ENCODE results near the gene GIMAP6. TPM values are rescaled to one million over a fixed set of nuclear protein-coding genes. Genes with fewer than 3 reads are reported as not detected.
"Not testable (repeated sequence)": the region's sequence is repeated elsewhere in the genome, so short reads cannot be mapped to it uniquely, and the experiment has no call there.

GIMAP6 gene
- total RNA-seq, 1 experiment from 2014 or later = not detected

- BruUV-seq (replicated peaks) = no TSS peak
- Mint-ChIP-seq H3K4me3 (ENCODE audit: unreplicated experiment) (no peak overlapping the region), H3K4me1 (ENCODE audit: insufficient read depth, unreplicated experiment) (no peaks in the 10 kb centered on the region), H3K27ac (ENCODE audit: low read depth, unreplicated experiment) (no peak overlapping the region), H3K27me3 (ENCODE audit: insufficient read depth, unreplicated experiment) (no peaks in the 10 kb centered on the region), H3K36me3 (ENCODE audit: insufficient read depth, unreplicated experiment) (no peaks in the 10 kb centered on the region), H3K9me3 (ENCODE audit: unreplicated experiment) (no peaks in the 10 kb centered on the region)
- ChIA-PET POLR2A (no interaction called here), CTCF (interaction anchor here (0.6 kb wide), 1 partner anchor 220 kb away, joined by 4 read pairs; no protein-coding TSS in a partner anchor)
- no peak for TF ChIP-seq CTCF (IDR thresholded peaks at IDR 0.05; ENCODE audit: unreplicated experiment)
- no peak for DNase-seq (ENCODE audit: unreplicated experiment)
- intact Hi-C loops (cut with micrococcal nuclease) = no loop called here
Observed at GRCh38 chr7:150665089-150665748, 33.0 kb upstream of the GIMAP6 start.

- no peaks in the 10 kb centered on the region for H3K9me3 Mint-ChIP-seq (ENCODE audit: unreplicated experiment)
- DNase-seq (ENCODE audit: unreplicated experiment) = no peak
- no peaks in the 10 kb centered on the region for H3K27me3 Mint-ChIP-seq (ENCODE audit: insufficient read depth, unreplicated experiment)
- H3K4me1 Mint-ChIP-seq (ENCODE audit: insufficient read depth, unreplicated experiment) = no peaks in the 10 kb centered on the region
- intact Hi-C loops (cut with micrococcal nuclease) = no loop called here
- H3K36me3 Mint-ChIP-seq (ENCODE audit: insufficient read depth, unreplicated experiment) = no peaks in the 10 kb centered on the region
- ChIA-PET CTCF (no interaction called here), POLR2A (no interaction called here)
- no peak overlapping the region for H3K27ac Mint-ChIP-seq (ENCODE audit: low read depth, unreplicated experiment)
- no peak for TF ChIP-seq CTCF (IDR thresholded peaks at IDR 0.05; ENCODE audit: unreplicated experiment)
- BruUV-seq (replicated peaks) = no TSS peak
- H3K4me3 Mint-ChIP-seq (ENCODE audit: unreplicated experiment) = no peak overlapping the region
Observed at GRCh38 chr7:150663802-150664494, 31.8 kb upstream of the GIMAP6 start.

GRCh38 chr7:150662821-150663220 lies 30.6 kb upstream of the GIMAP6 start:
- CTCF ChIA-PET; POLR2A ChIA-PET; H3K4me1 Mint-ChIP-seq (ENCODE audit: insufficient read depth, unreplicated experiment); DNase-seq (ENCODE audit: unreplicated experiment); H3K9me3 Mint-ChIP-seq (ENCODE audit: unreplicated experiment); H3K27ac Mint-ChIP-seq (ENCODE audit: low read depth, unreplicated experiment); H3K4me3 Mint-ChIP-seq (ENCODE audit: unreplicated experiment); intact Hi-C loops (cut with micrococcal nuclease); H3K27me3 Mint-ChIP-seq (ENCODE audit: insufficient read depth, unreplicated experiment); BruUV-seq (replicated peaks); H3K36me3 Mint-ChIP-seq (ENCODE audit: insufficient read depth, unreplicated experiment): not testable (repeated sequence)

GRCh38 chr7:150660939-150661613 lies 28.9 kb upstream of the GIMAP6 start:
- Mint-ChIP-seq H3K4me1 (ENCODE audit: insufficient read depth, unreplicated experiment) (no peaks in the 10 kb centered on the region), H3K36me3 (ENCODE audit: insufficient read depth, unreplicated experiment) (no peaks in the 10 kb centered on the region), H3K9me3 (ENCODE audit: unreplicated experiment) (no peaks in the 10 kb centered on the region), H3K4me3 (ENCODE audit: unreplicated experiment) (no peak overlapping the region), H3K27me3 (ENCODE audit: insufficient read depth, unreplicated experiment) (no peaks in the 10 kb centered on the region), H3K27ac (ENCODE audit: low read depth, unreplicated experiment) (no peak overlapping the region)
- no peak for DNase-seq (ENCODE audit: unreplicated experiment)
- no peak for TF ChIP-seq CTCF (IDR thresholded peaks at IDR 0.05; ENCODE audit: unreplicated experiment)
- intact Hi-C loops (cut with micrococcal nuclease) = no loop called here
- ChIA-PET CTCF (no interaction called here), POLR2A (no interaction called here)
- BruUV-seq (replicated peaks) = no TSS peak

Data from MCF 10A (cell line).